GM12864 (cell line): ENCODE measurements around the gene BMP5.

ENCODE experiments used
- DNase-seq: peaks from one replicate; pipeline ENCODE4 v3.0.0-alpha.2; 2011; ENCODE audit warnings: low read depth
- H3K4me3 ChIP-seq: 2 replicates; pipeline ENCODE4 v1.5.1; 2011; ENCODE audit warnings: mild to moderate bottlenecking, low read depth, low read length, control low read depth
- CTCF ChIP-seq: IDR thresholded peaks from 2 replicates; pipeline ENCODE4 v1.5.1; 2011; ENCODE audit warnings: low read depth, mild to moderate bottlenecking, moderate library complexity, low read length, control low read depth, inconsistent platforms; ENCODE audit errors: missing control alignments

The BMP5 gene

GRCh38 chr6:55746473-55746872 is 128.9 kb downstream of the BMP5 start:
- TF ChIP-seq CTCF = no peak
- no peak for DNase-seq
- H3K4me3 ChIP-seq = no peak overlapping the region

- TF ChIP-seq CTCF = no peak
- no peak for DNase-seq
- no peak overlapping the region for H3K4me3 ChIP-seq
These were observed 141.1 kb downstream of the BMP5 start for GRCh38 chr6:55734256-55734655.

GRCh38 chr6:55729665-55730064 is 145.7 kb downstream of the BMP5 start:
- no peak for DNase-seq
- TF ChIP-seq CTCF = no peak
- no peak overlapping the region for H3K4me3 ChIP-seq

GRCh38 chr6:55726144-55726543 is 149.2 kb downstream of the BMP5 start:
- no peak for DNase-seq
- H3K4me3 ChIP-seq = no peak overlapping the region
- no peak for TF ChIP-seq CTCF

- TF ChIP-seq CTCF = no peak
- no peak for DNase-seq
- H3K4me3 ChIP-seq = no peak overlapping the region
These were observed 160.6 kb downstream of the BMP5 start for GRCh38 chr6:55714831-55715230.

- no peak for DNase-seq
- no peak overlapping the region for H3K4me3 ChIP-seq
- no peak for TF ChIP-seq CTCF
These were observed 162.0 kb downstream of the BMP5 start for GRCh38 chr6:55713436-55713835.

- no peak for DNase-seq
- TF ChIP-seq CTCF = no peak
- no peak overlapping the region for H3K4me3 ChIP-seq
These were observed 166.7 kb downstream of the BMP5 start for GRCh38 chr6:55708711-55709110.
